ENCODE measurements around the gene ELP5. TPM values are rescaled to one million over a fixed set of nuclear protein-coding genes. Genes with fewer than 3 reads are reported as not detected.
"Not testable (repeated sequence)": the region's sequence is repeated elsewhere in the genome, so short reads cannot be mapped to it uniquely, and the experiment has no call there.

Gene ELP5
- total RNA-seq, 2 donors from 2014 or later, result 34.4 to 77.9 TPM

DNA sequence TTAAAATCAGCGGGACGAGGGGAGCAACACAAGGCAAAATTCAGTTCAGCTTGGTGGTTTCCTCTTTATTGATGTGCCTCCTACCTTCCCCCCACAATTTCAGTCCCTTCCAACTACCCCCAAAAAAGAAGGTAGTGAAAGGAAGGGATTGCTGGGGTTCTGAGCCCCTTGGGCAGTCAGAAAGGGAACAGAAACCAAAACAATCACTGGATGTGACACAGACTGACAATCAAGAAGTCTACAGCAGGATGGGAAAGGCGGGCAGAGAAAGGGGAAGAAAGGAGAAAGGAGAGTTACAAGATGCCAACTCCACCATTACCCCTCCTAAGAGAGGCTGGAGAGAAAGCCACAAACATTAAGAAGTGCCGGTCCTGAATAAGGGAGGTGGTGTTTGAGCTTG, 11.6 kb upstream of the ELP5 start:
- TF ChIP-seq, protein P1, sequence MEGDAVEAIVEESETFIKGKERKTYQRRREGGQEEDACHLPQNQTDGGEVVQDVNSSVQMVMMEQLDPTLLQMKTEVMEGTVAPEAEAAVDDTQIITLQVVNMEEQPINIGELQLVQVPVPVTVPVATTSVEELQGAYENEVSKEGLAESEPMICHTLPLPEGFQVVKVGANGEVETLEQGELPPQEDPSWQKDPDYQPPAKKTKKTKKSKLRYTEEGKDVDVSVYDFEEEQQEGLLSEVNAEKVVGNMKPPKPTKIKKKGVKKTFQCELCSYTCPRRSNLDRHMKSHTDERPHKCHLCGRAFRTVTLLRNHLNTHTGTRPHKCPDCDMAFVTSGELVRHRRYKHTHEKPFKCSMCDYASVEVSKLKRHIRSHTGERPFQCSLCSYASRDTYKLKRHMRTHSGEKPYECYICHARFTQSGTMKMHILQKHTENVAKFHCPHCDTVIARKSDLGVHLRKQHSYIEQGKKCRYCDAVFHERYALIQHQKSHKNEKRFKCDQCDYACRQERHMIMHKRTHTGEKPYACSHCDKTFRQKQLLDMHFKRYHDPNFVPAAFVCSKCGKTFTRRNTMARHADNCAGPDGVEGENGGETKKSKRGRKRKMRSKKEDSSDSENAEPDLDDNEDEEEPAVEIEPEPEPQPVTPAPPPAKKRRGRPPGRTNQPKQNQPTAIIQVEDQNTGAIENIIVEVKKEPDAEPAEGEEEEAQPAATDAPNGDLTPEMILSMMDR (IDR thresholded peaks at IDR 0.05), result no peak
- no peak for DNase-seq
- H3K9ac ChIP-seq (ENCODE audit: low read depth in 2 of 2, low read length in 2 of 2), result peak overlapping the region; percentile 26 to 100

DNA sequence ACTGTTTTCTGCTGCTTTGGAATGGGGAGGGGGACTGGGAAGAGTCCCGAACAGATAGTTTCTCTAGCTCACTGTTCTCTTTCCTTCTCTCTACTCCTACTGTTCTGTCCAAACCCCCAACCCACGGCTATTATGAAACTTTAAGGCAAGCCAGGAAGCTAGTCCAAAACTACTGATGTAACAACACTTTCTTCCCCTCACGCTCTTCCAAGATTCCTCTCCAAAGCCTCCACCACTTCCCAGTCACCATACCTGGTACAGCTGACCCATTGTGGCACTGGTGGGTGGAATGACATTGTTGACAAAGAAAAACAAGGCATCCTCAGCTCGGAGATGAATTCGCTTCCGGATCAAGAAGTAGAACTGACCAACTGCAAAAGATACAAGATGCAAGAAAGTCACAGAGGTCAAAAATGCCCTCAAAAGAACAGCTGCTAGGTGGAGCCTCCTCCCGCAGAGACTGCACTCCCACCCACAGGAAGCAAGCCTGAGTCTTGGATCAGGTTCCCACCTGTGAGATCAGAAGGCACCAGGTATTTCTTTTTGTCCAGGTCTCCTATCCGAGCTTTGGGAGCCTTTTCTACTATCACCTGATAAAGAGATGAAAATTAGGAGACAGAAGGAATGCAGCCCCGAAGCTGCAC, 10.8 kb upstream of the ELP5 start:
- no peaks in the 10 kb centered on the region for H3K9me3 ChIP-seq
- H3K27me3 ChIP-seq, result no peaks in the 10 kb centered on the region
- peaks cover 14% of the 10 kb centered on the region for H3K4me1 ChIP-seq
- DNase-seq, result no peak
- intact Hi-C loops (cut with DNase I), result no loop called here
- peak overlapping the region; percentile 90 to 100 for H3K9ac ChIP-seq (ENCODE audit: low read depth in 2 of 2, low read length in 2 of 2)
- peaks cover 5% of the 10 kb centered on the region for H3K36me3 ChIP-seq
- TF ChIP-seq, protein P1 (IDR thresholded peaks at IDR 0.05), result no peak
- peak overlapping the region; percentile 83 for H3K4me3 ChIP-seq
- peak overlapping the region; percentile 99 for H3K27ac ChIP-seq

More for the DNA sequence above, 11.6 kb upstream of the ELP5 start:
- Histone ChIP-seq H3K27me3 (no peaks in the 10 kb centered on the region), H3K36me3 (peaks cover 5% of the 10 kb centered on the region), H3K4me1 (peaks cover 19% of the 10 kb centered on the region), H3K9me3 (no peaks in the 10 kb centered on the region), H3K4me3 (peak overlapping the region; percentile 5), H3K27ac (peak overlapping the region; percentile 99)
- intact Hi-C loops (cut with DNase I), result no loop called here

DNA sequence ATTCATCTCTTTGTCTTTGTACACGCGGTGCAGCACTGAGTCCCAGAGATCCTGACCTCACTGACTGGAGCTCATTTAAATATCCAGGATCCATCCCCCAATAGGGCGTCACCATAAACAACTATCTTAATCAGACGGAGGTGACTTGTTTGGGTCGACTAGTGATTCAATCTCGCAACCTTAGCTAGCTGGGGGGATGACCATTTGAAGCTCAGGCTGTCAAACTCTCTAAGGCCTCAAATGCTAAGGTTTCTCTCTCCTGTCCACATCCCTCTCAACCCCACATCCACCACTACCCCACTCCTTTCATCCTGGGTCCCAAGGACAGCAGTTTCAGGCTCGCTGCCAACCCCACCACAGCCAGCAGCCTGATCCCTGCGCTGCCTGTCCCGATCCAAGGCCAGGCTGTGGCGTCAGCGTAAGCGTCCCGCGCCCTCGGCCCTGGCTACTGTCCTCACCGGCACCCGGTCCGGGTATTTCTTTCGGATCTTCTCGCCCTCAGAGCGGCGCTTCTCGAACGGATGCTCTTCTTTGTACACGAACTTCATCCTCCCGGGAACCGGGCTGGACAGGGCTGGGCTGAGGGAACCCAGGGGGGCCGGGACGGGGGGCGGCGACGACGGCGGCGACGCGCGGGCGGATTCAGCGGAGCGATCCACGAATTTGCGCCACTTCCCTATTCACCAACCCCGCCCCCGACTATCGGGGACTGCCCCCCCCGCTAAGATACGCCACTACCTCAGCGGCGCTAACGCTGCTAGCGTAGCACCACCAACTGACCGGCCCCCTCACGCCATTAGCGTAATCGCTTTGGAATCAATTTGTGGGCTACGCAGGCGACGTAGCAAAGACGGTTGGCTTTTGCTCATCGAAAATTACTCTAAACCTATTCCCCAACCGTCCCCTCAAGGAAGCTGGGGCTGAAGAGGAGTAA, 10.0 kb upstream of the ELP5 start, which contains the start of gene GABARAP:
GABARAP (minus strand) TSS at position 667 of the 934 bp plus-strand sequence; CDS start at position 548, 119 bp downstream.
- Histone ChIP-seq H3K27me3 (no peaks in the 10 kb centered on the region), H3K4me3 (peak within 1 kb of the TSS; percentile 83), H3K4me1 (peaks cover 14% of the 10 kb centered on the region), H3K36me3 (peaks cover 5% of the 10 kb centered on the region), H3K9me3 (no peaks in the 10 kb centered on the region), H3K9ac (ENCODE audit: low read depth in 2 of 2, low read length in 2 of 2) (peak within 1 kb of the TSS; percentile 90 to 100), H3K27ac (peak within 1 kb of the TSS; percentile 99)
- TF ChIP-seq, protein P1 (IDR thresholded peaks at IDR 0.05), result no peak
- peak; percentile 96 for DNase-seq
- intact Hi-C loops (cut with DNase I), result no loop called here

DNA sequence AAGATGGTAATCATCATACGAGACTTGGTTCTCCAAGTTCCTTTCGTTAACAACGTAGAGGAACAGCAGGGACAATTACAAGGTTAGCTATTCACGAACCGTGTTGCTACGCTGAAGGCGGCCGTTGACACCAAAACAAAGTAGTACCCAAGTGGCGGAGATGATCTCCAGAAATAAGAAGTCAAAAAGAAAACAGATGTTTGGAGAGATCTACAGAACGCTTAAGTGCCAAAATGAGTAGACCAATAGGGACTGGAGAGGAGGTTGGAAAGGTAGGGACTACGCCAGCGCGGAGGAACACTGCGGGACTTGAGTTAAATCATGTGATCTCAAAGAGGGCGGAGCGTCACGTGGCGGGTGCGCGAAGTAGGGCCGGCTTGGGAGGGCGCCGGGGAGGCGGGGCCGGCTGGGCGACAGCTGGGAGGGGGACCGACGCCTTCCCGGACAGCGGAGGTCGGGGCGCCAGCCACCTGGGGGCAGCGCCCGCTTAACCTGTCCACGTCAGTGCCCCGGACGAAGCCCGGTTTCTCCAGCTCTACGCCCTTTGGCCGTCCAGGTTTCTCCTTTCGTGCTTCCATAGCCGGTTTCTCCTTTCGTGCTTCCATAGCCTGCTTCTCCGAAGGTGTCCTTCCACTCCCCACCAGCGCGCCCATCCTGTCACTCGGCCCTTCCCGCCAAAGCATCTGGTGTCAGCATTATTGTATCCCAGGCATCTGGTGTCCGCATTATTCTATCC, 9.1 kb upstream of the ELP5 start:
- H3K4me1 ChIP-seq, result peaks cover 14% of the 10 kb centered on the region
- peak overlapping the region; percentile 99 for H3K27ac ChIP-seq
- DNase-seq, result peak; percentile 98
- H3K4me3 ChIP-seq, result peak overlapping the region; percentile 83
- no peaks in the 10 kb centered on the region for H3K27me3 ChIP-seq
- H3K9ac ChIP-seq (ENCODE audit: low read depth in 2 of 2, low read length in 2 of 2), result peak overlapping the region; percentile 71 to 100
- H3K36me3 ChIP-seq, result peaks cover 5% of the 10 kb centered on the region
- intact Hi-C loops (cut with DNase I), result no loop called here
- no peaks in the 10 kb centered on the region for H3K9me3 ChIP-seq
- TF ChIP-seq, protein P1 (IDR thresholded peaks at IDR 0.05), result no peak

DNA sequence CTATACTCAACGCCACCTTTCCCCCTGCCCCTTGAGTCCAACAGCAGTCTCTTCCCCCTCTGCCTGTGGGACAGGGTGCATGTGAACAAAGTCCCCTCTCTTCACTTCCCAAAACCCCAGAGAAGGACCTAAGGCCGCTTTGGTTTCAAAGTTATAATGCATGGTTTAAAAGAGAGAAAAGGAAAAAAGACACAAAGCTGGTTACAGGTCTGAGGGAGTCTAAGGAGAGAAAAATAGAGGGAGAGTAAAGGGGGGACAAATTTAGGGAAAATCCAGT, 8.6 kb upstream of the ELP5 start:
- Histone ChIP-seq H3K27me3 (no peaks in the 10 kb centered on the region), H3K9me3 (no peaks in the 10 kb centered on the region), H3K4me3 (peak overlapping the region; percentile 83), H3K4me1 (peaks cover 14% of the 10 kb centered on the region), H3K36me3 (peaks cover 5% of the 10 kb centered on the region), H3K9ac (ENCODE audit: low read depth in 2 of 2, low read length in 2 of 2) (peak overlapping the region; percentile 71 to 100), H3K27ac (peak overlapping the region; percentile 99)
- TF ChIP-seq, protein P1 (IDR thresholded peaks at IDR 0.05), result no peak
- intact Hi-C loops (cut with DNase I), result no loop called here
- no peak for DNase-seq

DNA sequence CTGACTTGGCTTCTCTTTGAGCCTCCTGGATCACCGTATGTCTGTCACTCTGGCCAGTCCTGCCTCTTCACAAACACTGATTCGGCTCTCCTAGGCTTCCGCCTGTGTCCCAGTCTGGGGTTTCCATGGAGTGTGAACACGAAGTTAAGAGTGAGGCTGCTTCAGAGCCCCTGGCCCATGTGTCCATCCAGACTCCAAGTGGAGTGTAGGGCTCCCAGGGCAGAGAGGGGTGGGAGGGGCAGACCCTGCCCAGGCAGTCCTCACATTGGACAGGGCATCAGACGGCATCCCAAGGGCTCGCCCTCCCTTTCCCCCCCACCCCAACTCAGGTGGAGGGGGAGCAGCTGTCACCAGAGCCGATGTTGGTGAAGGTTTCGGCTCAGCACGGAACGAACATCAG, 8.2 kb upstream of the ELP5 start:
- DNase-seq; H3K4me3 ChIP-seq; H3K9me3 ChIP-seq; H3K36me3 ChIP-seq; intact Hi-C loops (cut with DNase I); H3K27me3 ChIP-seq: not testable (repeated sequence)
- Histone ChIP-seq H3K4me1 (peaks cover 14% of the 10 kb centered on the region), H3K27ac (peak overlapping the region; percentile 99), H3K9ac (ENCODE audit: low read depth in 2 of 2, low read length in 2 of 2) (peak overlapping the region in 1 of 2 donors; percentile 100)
